Heart right ventricle (tissue), 16 donors: ENCODE measurements around the gene MBTPS1. TPM values are rescaled to one million over a fixed set of nuclear protein-coding genes. Genes with fewer than 3 reads are reported as not detected.

Experiments
- ATAC-seq, 8 donors: fragments of 200-7000 bp; cut with Tn5 transposase; one replicate each; pipeline ENCODE4 v1.9.1; 2020; ENCODE audit warnings: mild to moderate bottlenecking in 8 of 8, moderate library complexity in 8 of 8, moderate number of reproducible peaks in 1 of 8
- DNase-seq, 2 donors: peaks; one replicate each; pipeline ENCODE4 v3.0.0-alpha.2; 2020
- H3K27ac ChIP-seq, 10 donors: fragments of 200-600 bp; sonication (generic) in 2 of 10; one replicate each; pipeline versions ENCODE4 v1.5.0 to v1.8.0; 2020 to 2022; ENCODE audit warnings: mild to moderate bottlenecking in 3 of 10
- H3K27me3 ChIP-seq, 7 donors: fragments of 200-600 bp; one replicate each; pipeline ENCODE4 v1.8.0; 2021 to 2022; ENCODE audit warnings: mild to moderate bottlenecking in 2 of 7
- H3K36me3 ChIP-seq, 9 donors: fragments of 200-600 bp; sonication (generic) in 1 of 9; one replicate each; pipeline versions ENCODE4 v1.5.0 to v1.8.0; 2020 to 2022; ENCODE audit warnings: mild to moderate bottlenecking in 2 of 9
- H3K4me1 ChIP-seq, 9 donors: fragments of 200-600 bp; sonication (generic) in 1 of 9; one replicate each; pipeline versions ENCODE4 v1.5.0 to v1.8.0; 2020 to 2022; ENCODE audit warnings: mild to moderate bottlenecking in 4 of 9
- H3K4me3 ChIP-seq, 10 donors: fragments of 200-600 bp; sonication (generic) in 2 of 10; one replicate each; pipeline versions ENCODE4 v1.5.0 to v1.8.0; 2020 to 2022; ENCODE audit warnings: mild to moderate bottlenecking in 7 of 10, moderate library complexity in 2 of 10
- H3K9me3 ChIP-seq, 11 donors: fragments of 200-600 bp in 10 of 11; sonication (generic) in 2 of 11; one replicate each; pipeline versions ENCODE4 v1.5.0 to v1.8.0; 2013 to 2022; ENCODE audit warnings: mild to moderate bottlenecking in 2 of 11, control low read depth in 1 of 11, moderate library complexity in 1 of 11
- CTCF ChIP-seq, 9 donors: fragments of 200-600 bp; sonication (generic) in 2 of 9; IDR thresholded peaks; one replicate each; pipeline versions ENCODE4 v1.5.0 to v1.8.0; 2021 to 2022; ENCODE audit warnings: antibody characterized with exemption in 9 of 9, mild to moderate bottlenecking in 5 of 9, moderate library complexity in 1 of 9
- WGBS, 2 donors: extraction: QIAGEN DNeasy Blood & Tissue Kit; methylation state at CpG; one replicate each; pipeline ENCODE4 v1.1.7; 2013; ENCODE audit warnings: inconsistent platforms in 1 of 2; 5-methylcytosine and 5-hydroxymethylcytosine counted together
- intact Hi-C, 10 donors: fragments of 100-400 bp; cut with DNase I; formaldehyde crosslinking; loops; one replicate each; pipeline versions ENCODE4 v1.11.1 to v1.14.2; 2022
- polyA plus RNA-seq, 2 donors: library from polyadenylated mRNA; stranded (reverse); fragments of 200-250 nt; gene quantifications; one replicate each; pipeline ENCODE4 v1.2.3, GENCODE V29; 2013
- total RNA-seq, 10 donors: library from RNA; stranded (reverse); fragmentation: NEBNext Ultra II Directional in 3 of 10; extraction: Animal tissue kit (Norgen Biotek cat#: 25700) in 3 of 10; gene quantifications; one replicate each; pipeline versions ENCODE4 v1.2.1 to v1.2.4, GENCODE V29; 2021 to 2023
- donor health status: Arrhythmogenic right ventricular cardiomyopathy.
- donor health status: ischemic (EF 13 %, LVEDD 7.1; RV severe dilation, severe dysfunction).
- donor health status: healthy with polysubstance abuse.
- donor health status: DM: no; HTN: yes; CAD: no.
- donor health status: DM: no; HTN: no; CAD: no.
- donor health status: ischemic (EF 25% LVEDD 6.9; RV normal size, moderate dysfunction).
- donor health status: ischemic (EF 25% LVEDD 5.7; RV mildly dilated, moderate dysfunction).
- donor health status: healthy.
- donor health status: DM: yes; HTN: yes; CAD: no.
- donor health status: Ischemic cardiomyopathy.
- donor health status: ischemic (EF 35%, LVEDD 5.7; RV mildly dilated, moderate dysfunction).
- donor health status: nonischemic (EF 11% LVEDD 7.7; RV severe dilation, severe dysfunction).
- donor health status: DM: yes; HTN: yes; CAD: no.
- donor health status: PGD.
- donor health status: ischemic (EF 29% LVEDD 5.4; RV normal size, mild dysfunction).
- donor health status: nonischemic (EF 23%, LVEDD 6.1; RV moderate dilation, normal function).

The MBTPS1 gene
- total and polyA plus RNA-seq, 12 donors: 41.4 to 122 (median 66.0) TPM

DNA sequence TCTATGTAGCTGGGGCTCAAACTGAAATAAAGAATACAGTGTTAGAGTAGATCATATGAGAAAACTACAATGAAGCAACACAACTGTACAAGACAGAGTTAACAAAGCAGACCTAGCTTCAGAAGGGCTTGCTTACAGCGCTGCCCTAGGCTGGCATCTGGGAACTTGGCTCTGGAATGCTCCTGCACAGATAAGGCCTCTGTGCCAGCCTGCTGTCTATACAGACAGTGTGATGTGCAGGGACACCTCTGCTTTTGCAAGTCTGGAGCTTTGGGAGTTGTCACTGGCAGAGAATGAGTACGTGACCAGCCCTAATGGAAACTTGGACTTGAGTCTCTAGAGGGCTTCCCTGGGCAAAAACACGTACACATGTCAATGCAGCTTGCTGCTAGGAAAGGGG lies 42.0 kb downstream of the MBTPS1 start:
- H3K36me3 ChIP-seq: peaks cover 0 to 98% (median 47%) of the 10 kb centered on the region in 9 donors
- peak overlapping the region in 9 of 10 donors; percentile 48 to 81 (median 77) for H3K27ac ChIP-seq
- peak overlapping the region in 1 of 10 donors; percentile 9 for H3K4me3 ChIP-seq
- ATAC-seq (peak; percentile 80 to 97 (median 92)), DNase-seq (peak in 1 of 2 donors; percentile 54)
- intact Hi-C loops: loop anchor here in 1 of 10 donors (10.0 kb wide), 1 partner anchor 70 kb away; the partner anchor contains the start of genes DNAAF1 and HSDL1
- TF ChIP-seq CTCF (IDR thresholded peaks at IDR 0.05): no peak
- H3K4me1 ChIP-seq: peaks cover 0 to 31% (median 11%) of the 10 kb centered on the region in 9 donors
- WGBS, 2 donors: 62 to 66% methylated on average over 3 of the region's 3 CpGs
- no peaks in the 10 kb centered on the region for H3K9me3 ChIP-seq
- H3K27me3 ChIP-seq: no peaks in the 10 kb centered on the region

- Histone ChIP-seq H3K27ac (peak overlapping the region in 1 of 10 donors; percentile 15), H3K27me3 (no peaks in the 10 kb centered on the region), H3K4me1 (peaks cover 0 to 22% (median 10%) of the 10 kb centered on the region in 9 donors), H3K36me3 (peaks cover 0 to 100% (median 66%) of the 10 kb centered on the region in 9 donors), H3K4me3 (no peak overlapping the region), H3K9me3 (no peaks in the 10 kb centered on the region)
- no peak for ATAC-seq
- no peak for TF ChIP-seq CTCF (IDR thresholded peaks at IDR 0.05)
- 80 to 85% methylated on average over 10 of the region's 10 CpGs for WGBS, 2 donors
- DNase-seq: no peak
- intact Hi-C loops: loop anchor here in 1 of 10 donors (10.0 kb wide), 1 partner anchor 73 kb away; the partner anchor contains the start of genes DNAAF1 and HSDL1
Observed at GRCh38 chr16:84072014-84072413, 44.7 kb downstream of the MBTPS1 start.

GRCh38 chr16:84071121-84071520 lies 45.6 kb downstream of the MBTPS1 start:
- Histone ChIP-seq H3K27ac (no peak overlapping the region), H3K27me3 (no peaks in the 10 kb centered on the region), H3K4me3 (no peak overlapping the region), H3K9me3 (no peaks in the 10 kb centered on the region), H3K36me3 (peaks cover 0 to 100% (median 66%) of the 10 kb centered on the region in 9 donors), H3K4me1 (peaks cover 0 to 22% (median 10%) of the 10 kb centered on the region in 9 donors)
- no peak for DNase-seq
- no peak for TF ChIP-seq CTCF (IDR thresholded peaks at IDR 0.05)
- no peak for ATAC-seq
- intact Hi-C loops: loop anchor here in 1 of 10 donors (10.0 kb wide), 1 partner anchor 74 kb away; the partner anchor contains the start of genes DNAAF1 and HSDL1
- 85 to 86% methylated on average over 8 of the region's 8 CpGs for WGBS, 2 donors

DNA sequence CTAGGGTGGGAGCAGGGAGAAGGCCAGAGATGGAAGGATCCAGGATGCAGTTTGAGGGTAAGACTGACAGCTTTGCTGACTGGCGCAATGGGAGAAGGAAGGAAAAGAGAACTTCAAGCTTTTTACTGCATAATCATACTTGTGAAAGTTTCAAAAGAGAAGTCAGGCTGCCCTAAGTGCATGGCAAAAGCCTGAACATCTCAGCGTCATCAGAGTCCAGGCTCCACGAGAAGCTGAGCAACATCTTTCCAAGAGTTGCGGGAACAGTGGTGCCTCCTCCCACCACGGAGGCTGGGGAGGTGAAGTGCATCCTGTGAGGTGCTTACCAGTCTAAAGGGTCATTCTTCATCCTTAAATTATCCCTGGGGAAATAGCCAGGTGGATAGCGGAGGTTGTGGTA lies 47.2 kb downstream of the MBTPS1 start:
- Histone ChIP-seq H3K4me1 (peaks cover 0 to 12% (median 3%) of the 10 kb centered on the region in 9 donors), H3K4me3 (no peak overlapping the region), H3K27me3 (no peaks in the 10 kb centered on the region), H3K9me3 (no peaks in the 10 kb centered on the region), H3K27ac (peak overlapping the region in 1 of 10 donors; percentile 60), H3K36me3 (peaks cover 0 to 100% (median 58%) of the 10 kb centered on the region in 9 donors)
- 87 to 94% methylated on average over 6 of the region's 6 CpGs for whole genome bisulfite sequencing, 2 donors
- ATAC-seq: peak in 4 of 8 donors; percentile 6 to 33 (median 16)
- intact Hi-C loops: loop anchor here in 6 of 10 donors (5.0 to 10.0 kb wide), 3 partner anchors 235 to 245 kb away; no protein-coding TSS in a partner anchor
- no peak for TF ChIP-seq CTCF (IDR thresholded peaks at IDR 0.05)
- DNase-seq: no peak
